Hematopoietic multipotent progenitor cell treated with erythropoietin and hydrocortisone succinate and interleukin-3 and kit ligand, for 8 days (in vitro differentiated cells): Measurements from ENCODE around the gene ATOH7.
"Not testable (repeated sequence)": the region's sequence is repeated elsewhere in the genome, so short reads cannot be mapped to it uniquely, and the experiment has no call there.

Source experiments
- DNase-seq: peaks from one replicate; pipeline ENCODE4 v3.0.0-alpha.2; 2015

The ATOH7 gene

DNA sequence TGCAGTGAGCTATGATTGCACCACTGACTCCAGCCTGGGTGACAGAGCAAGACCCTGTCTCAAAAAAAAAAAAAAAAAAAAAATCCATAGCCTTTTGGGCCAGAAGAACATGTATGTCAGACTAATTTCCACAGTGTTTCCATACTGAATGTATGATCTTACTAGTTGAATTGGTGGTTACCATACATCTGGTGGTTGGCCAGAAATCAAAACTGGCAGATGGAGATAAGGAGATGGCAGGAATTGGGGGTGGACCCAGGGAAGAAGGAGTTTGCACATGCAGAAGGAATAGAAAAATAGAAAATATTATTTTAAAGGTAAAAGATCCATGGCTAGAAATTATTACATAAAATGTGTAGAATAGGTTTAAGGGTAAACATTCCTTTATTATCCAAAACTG, 3.7 kb upstream of the ATOH7 start:
- peak; percentile 21 for DNase-seq

GRCh38 chr10:68235111-68235510, 3.2 kb upstream of the ATOH7 start:
- no peak for DNase-seq

DNA sequence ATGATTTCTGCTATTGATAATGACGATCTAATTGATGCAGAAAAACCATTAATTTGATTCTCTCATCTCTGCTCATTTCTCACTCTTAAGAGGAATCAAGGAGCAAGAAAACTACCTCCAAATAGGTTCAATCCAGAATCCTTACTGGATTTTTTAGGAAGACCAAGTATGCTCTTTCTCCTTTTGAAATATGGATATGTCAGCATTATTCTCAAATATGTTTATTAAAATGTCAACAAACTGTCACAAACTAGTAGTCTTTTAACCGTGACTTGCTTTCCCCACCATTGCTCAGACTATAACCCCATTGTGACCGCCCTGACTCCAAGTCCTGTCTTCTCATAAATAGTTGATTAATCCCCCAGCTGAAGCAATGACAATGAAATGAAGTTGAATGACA, 1.1 kb upstream of the ATOH7 start:
- DNase-seq = no peak

GRCh38 chr10:68231106-68231816, 652 bp downstream of the ATOH7 start:
- peak; percentile 49 for DNase-seq

DNA sequence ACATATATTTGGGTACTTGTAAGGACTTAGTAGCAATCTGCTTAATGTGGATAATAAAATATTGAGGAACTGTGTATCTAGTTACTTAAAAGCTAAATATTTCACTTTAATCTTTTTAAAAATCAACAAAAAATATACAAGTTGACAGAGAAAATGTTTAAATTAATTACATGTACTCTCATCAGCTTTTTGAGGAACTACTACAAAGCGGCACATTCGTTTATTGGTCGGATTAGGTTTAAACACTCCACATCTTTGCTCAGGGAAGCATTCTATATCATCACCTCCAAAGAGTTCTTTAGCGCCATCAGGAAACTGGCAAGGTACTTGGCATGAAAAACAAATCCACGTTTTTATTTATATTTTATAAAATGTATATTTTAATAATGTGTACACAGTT, 1.6 kb downstream of the ATOH7 start:
- no peak for DNase-seq

- DNase-seq = no peak
Observed at GRCh38 chr10:68224810-68225209, 7.1 kb downstream of the ATOH7 start.

DNA sequence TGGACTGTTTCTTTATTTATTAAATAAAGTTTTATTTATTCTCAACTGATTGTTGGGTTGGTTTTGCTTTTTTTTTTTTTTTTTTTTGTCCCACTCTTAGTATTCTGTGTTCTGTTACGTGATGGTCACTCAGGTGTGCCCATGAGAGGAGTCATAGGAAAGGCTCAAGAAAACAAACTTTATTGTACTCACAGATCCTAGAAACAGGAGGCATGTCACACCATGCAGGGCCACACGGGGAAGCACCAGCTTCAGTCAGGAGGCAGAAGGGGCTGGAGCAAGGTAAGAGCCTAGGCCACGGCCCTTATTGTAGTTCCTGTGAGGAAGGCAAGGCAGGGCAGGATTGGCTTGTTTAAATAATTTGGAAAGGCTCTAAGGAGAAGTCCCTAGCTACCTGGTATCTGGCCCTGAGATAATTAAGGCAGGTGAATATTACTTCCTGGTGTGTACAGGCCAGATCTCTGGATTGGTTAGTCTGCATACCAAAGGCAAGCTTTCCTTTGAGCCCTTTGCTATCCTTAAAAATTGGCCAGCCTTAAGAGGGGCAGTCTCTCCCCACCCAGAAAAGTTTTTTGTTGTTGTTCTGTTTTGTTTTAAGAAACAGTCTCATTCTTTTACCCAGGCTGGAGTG, 8.3 kb downstream of the ATOH7 start:
- DNase-seq = no peak

GRCh38 chr10:68222391-68222790, 9.5 kb downstream of the ATOH7 start:
- DNase-seq = no peak

DNA sequence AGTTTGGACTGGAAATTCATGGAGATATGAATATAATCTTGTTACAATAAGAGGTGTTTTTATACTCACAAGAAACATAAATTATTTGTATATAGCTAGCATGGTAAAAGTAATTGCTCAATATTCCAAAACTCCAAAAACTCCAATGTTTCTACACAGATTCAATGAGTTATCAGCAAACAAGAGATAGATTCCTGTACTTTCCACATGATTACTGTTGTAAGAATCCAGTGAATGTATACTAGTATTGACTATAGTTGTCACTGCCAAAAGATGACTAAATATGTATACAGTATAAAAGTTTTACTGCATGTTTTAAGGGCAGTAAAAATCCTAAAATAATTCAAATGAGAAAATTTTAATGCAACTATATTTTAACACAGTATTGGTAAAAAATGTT, 10.7 kb downstream of the ATOH7 start:
- no peak for DNase-seq

DNA sequence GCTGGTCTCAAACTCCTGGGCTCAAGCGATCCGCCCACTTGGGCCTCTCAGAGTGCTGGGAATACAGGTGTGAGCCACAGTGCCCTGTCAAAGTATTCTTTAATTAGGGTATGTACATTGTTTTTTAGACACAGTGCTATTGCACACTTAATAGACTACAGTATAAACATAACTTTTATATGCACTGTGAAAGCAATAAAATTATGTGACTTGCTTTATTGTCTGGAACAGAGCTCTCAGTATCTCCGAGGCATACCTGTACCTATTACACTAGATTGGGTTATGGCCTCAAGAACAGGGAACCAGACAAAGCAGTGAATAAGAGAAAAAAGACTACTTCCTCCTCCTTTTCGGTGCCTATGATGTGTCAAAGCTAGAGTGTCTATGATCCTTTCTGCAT, 13.1 kb downstream of the ATOH7 start:
- DNase-seq = no peak

- peak; percentile 49 for DNase-seq
Observed at GRCh38 chr10:68212721-68213352, 19.1 kb downstream of the ATOH7 start.

- DNase-seq = no peak
Observed at GRCh38 chr10:68211669-68212068, 20.2 kb downstream of the ATOH7 start.

- DNase-seq = peak; percentile 67
Observed at GRCh38 chr10:68208424-68209042, 23.4 kb downstream of the ATOH7 start.

DNA sequence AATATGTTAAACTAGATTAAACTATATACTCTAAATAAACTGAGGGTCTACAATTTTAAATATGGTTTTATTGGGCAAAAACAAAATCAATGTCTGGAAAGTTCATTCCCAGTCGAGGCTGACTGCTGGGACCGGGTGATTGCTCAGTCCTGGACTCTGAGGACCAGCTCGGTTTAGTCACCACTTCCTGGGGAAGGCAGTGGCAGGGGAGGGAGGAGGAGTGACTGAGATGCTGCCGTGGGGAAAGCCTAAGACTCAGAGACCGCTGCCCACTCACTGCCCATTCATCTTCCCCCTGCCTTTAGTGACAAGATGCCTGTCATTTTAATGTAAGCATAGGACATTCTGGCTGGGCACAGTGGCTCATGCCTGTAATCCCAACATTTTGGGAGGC, 29.0 kb downstream of the ATOH7 start:
- no peak for DNase-seq

DNA sequence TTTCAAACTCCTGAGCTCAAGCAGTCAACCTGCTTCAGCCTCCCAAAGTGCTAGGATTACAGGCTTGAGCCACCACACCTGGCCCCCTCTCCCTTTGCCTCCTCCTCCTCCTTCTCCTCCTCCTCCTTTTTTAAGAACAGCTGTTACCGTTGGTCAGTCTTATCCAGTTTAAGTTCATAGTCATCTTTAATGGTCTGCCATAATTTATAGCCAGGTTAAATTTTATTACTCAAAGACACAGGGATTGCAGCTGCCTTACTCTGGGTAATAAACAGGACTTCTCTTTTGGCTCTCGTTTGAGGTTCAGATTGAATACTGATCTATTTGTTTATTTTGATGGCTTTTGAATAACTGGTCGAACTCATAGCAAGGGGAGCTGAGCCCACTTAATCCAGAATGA, 35.2 kb downstream of the ATOH7 start:
- no peak for DNase-seq

DNA sequence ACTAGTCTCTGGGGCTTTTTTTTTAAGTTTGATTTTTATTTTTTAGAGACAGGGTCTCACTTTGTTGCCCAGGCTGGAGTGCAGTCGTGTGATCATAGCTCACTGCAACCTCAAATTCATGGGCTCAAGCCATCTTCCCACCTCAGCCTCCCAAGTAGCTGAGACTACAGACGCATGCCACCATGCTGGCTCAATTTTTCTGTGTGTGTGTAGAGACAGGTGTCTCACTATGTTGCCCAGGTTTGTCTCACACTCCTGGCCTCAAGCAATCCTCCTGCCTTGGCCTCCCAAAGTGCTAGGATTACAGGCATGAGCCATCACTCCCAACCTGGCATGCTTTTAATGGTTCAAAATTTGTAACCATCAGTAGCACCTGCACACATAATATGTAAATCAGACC, 36.1 kb downstream of the ATOH7 start:
- DNase-seq = not testable (repeated sequence)

- no peak for DNase-seq
Observed at GRCh38 chr10:68194290-68194689, 37.6 kb downstream of the ATOH7 start.

GRCh38 chr10:68192113-68192512, 39.8 kb downstream of the ATOH7 start:
- no peak for DNase-seq

DNA sequence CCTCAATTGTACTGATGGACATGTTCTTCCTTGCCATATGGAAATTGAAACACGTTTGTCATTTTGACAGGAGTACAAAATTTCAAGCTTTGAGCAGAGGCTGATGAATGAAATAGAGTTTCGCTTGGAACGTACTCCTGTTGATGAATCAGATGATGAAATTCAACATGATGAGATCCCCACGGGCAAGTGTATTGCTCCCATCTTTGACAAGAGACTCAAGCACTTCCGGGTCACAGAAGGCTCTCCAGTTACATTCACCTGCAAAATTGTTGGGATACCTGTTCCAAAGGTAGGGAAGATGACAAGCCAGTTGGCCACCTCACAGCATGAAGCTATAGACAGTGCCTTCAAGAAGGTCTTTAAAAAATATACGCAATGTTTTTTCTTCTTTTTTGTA, 43.1 kb downstream of the ATOH7 start:
- DNase-seq = no peak

- no peak for DNase-seq
Observed at GRCh38 chr10:68185085-68185484, 46.8 kb downstream of the ATOH7 start.

- DNase-seq = no peak
Observed at GRCh38 chr10:68184546-68184945, 47.4 kb downstream of the ATOH7 start.
